HG03460 (cell line): ENCODE data around the gene OVOL3.
A peak's percentile ranks its signal among the peaks of the same experiment; 100 is the strongest.
"Not testable (repeated sequence)": the region's sequence is repeated elsewhere in the genome, so short reads cannot be mapped to it uniquely, and the experiment has no call there.

Experiments
- ATAC-seq: cut with Tn5 transposase; IDR thresholded peaks from one replicate; pipeline ENCODE4 v1.9.1; 2021; ENCODE audit not compliant: unreplicated experiment

OVOL3 gene

DNA sequence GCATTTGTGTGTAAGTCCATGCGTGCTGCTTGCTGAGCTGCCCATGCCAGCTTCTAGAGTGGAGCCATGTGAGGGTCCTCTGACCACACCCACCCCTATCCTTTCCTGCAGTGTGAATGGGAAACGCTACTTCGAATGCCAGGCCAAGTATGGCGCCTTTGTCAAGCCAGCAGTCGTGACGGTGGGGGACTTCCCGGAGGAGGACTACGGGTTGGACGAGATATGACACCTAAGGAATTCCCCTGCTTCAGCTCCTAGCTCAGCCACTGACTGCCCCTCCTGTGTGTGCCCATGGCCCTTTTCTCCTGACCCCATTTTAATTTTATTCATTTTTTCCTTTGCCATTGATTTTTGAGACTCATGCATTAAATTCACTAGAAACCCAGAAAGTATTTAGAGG, 14.6 kb downstream of the OVOL3 start:
- ATAC-seq = no peak

- ATAC-seq = peak; percentile 6
Observed at GRCh38 chr19:36128392-36128736, 17.4 kb downstream of the OVOL3 start.

- ATAC-seq = not testable (repeated sequence)
Observed at GRCh38 chr19:36131221-36131620, 20.3 kb downstream of the OVOL3 start.

- ATAC-seq = not testable (repeated sequence)
Observed at GRCh38 chr19:36134867-36135266, 23.9 kb downstream of the OVOL3 start.

GRCh38 chr19:36136964-36137686, 26.2 kb downstream of the OVOL3 start:
- ATAC-seq = no peak

- ATAC-seq = no peak
Observed at GRCh38 chr19:36139120-36139472, 28.2 kb downstream of the OVOL3 start.

- ATAC-seq = peak; percentile 74
Observed at GRCh38 chr19:36139473-36140303, 28.7 kb downstream of the OVOL3 start, which contains the start of gene CAPNS1. CAPNS1 (plus strand) TSS chr19:36140066; CDS start chr19:36141012, 946 bp downstream.

- ATAC-seq = peak; percentile 3
Observed at GRCh38 chr19:36140304-36141038, 29.5 kb downstream of the OVOL3 start.

- peak; percentile 42 for ATAC-seq
Observed at GRCh38 chr19:36141039-36141927, 30.3 kb downstream of the OVOL3 start.

- no peak for ATAC-seq
Observed at GRCh38 chr19:36142046-36142445, 31.1 kb downstream of the OVOL3 start.

GRCh38 chr19:36142496-36142895, 31.6 kb downstream of the OVOL3 start:
- ATAC-seq = no peak

GRCh38 chr19:36144624-36145023, 33.7 kb downstream of the OVOL3 start:
- no peak for ATAC-seq

GRCh38 chr19:36149673-36150406, 38.9 kb downstream of the OVOL3 start:
- no peak for ATAC-seq

- ATAC-seq = no peak
Observed at GRCh38 chr19:36150586-36150985, 39.6 kb downstream of the OVOL3 start.

DNA sequence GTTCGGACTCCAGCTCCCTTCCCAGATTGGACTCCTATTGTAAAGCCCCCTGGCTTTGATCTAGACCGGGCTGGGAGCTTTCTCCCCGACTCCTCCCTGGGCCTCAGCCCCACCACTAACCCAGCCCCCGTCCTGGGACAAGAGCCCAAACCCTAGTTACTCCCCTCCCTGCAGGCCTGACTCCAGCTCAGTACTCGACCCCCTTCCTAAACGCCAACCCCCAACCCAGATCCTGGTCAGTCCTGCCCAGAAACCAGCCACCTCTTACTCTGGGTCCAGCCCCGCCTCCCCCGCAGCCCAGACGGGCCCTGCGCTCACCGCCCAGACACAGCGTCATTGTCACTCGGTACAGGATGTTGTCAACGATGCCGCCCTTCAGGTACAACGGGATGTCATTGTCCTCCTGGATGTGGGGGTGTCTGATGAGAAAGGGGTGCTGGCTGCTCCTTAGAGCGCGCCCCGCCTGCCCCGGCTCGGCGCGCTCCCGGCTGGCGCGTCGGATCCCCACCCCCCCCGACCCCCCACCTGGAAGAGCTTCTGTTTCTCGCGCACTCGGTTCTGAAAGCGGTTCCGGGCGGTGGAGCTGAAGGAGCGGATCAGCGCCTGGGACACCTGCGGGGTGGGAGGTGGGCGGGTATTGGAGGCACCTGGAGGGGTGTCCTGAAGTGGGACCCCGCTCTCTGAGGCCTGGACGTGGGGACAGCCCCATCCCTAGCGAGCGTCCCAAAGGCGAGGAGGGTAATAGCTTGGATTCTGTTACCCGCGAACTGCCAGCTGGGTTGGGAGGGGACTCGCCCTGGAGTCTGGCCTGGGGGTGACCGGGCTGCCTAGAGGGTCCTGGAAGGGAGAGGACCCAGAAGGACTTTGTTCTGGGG, 40.4 kb downstream of the OVOL3 start:
- no peak for ATAC-seq

DNA sequence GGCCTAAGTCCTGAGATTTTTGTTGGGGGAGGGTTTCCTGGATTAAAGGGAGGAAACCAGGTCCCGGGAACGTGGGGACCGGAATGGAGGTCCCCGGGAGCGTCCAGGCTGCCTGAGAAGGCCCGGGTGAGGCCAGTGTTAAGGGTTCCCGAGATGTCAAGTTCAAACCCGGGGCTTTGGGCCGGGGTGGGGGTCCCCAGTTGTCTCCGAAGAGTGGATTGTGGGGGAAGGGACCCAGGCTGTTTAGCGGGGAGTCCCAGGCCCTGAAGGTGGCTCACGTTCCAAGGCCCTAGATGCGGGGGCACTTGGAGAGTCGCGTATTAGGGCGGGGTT, 41.0 kb downstream of the OVOL3 start:
- ATAC-seq = no peak

DNA sequence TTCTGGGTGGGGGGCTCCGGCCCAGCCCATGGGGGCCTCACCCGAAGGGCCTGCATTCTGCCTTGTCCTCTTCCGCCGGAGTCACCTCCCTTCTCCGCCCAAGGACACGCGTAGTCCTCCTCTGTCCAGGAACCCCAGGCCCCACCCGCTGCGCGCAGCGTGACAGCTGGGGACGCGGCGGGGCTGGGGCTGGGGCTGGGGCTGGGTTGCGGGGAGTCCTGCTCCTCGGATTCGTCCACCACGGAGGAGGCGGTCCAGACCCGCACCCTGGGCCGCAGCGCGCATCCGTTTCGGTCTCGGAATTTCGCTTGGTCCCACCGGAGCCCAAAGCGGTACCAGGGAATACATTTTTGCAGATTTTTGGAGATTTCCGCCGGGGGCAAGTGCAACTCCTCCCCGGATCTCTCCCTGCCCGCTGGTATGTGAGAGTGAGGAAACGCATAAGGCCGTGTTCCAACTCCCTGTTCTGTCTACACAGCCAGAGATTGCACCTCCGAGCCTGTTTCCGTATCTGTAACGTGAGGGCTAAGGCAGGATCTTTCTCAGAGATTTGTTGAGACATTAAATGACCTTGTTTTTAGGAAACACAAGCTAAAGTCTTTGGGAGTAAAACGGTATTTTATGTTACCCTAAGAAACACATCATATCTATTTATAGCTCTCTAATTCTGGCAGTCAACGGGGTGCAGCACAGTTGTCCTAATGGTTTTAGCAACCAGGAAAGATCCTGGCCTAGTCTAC, 41.6 kb downstream of the OVOL3 start, which contains the start of gene COX7A1:
TSS of gene COX7A1 (minus strand) at position 96 of the 740 bp plus-strand sequence. CDS start at position 56, 40 bp downstream.
- no peak for ATAC-seq

GRCh38 chr19:36153126-36153525, 42.2 kb downstream of the OVOL3 start:
- ATAC-seq = no peak
